Suprapubic skin (tissue), 4 donors: ENCODE data around the gene KCNMB2.

Experiments
- EP300 ChIP-seq: sonication (generic); formaldehyde crosslinking; IDR thresholded peaks from one replicate; pipeline ENCODE4 v1.6.1; 2017; ENCODE audit warnings: antibody characterized with exemption
- POLR2A ChIP-seq, 2 donors: fragments of 450-650 bp; IDR thresholded peaks; one replicate each; pipeline ENCODE4 v1.6.1; 2017; ENCODE audit warnings: antibody characterized with exemption in 2 of 2, mild to moderate bottlenecking in 2 of 2, moderate library complexity in 2 of 2
- POLR2AphosphoS5 ChIP-seq, 3 donors: sonication (generic); formaldehyde crosslinking; IDR thresholded peaks; one replicate each; pipeline ENCODE4 v1.6.1; 2017; ENCODE audit warnings: antibody characterized with exemption in 3 of 3
- TF ChIP-seq, protein P1 (sequence below), 2 donors: fragments of 200-600 bp in 1 of 2; fragments of 450-650 bp in 1 of 2; sonication (generic) in 1 of 2; IDR thresholded peaks; one replicate each; pipeline ENCODE4 v1.5.1; 2016 to 2019; ENCODE audit warnings: antibody characterized with exemption in 2 of 2, mild to moderate bottlenecking in 1 of 2, moderate library complexity in 1 of 2

GRCh38 chr3:178624276-178624675 lies 88.0 kb downstream of the KCNMB2 start:
- TF ChIP-seq POLR2A (IDR thresholded peaks at IDR 0.05) = no peak
- no peak for TF ChIP-seq POLR2AphosphoS5 (IDR thresholded peaks at IDR 0.05)
- no peak for TF ChIP-seq EP300
- TF ChIP-seq, protein P1, sequence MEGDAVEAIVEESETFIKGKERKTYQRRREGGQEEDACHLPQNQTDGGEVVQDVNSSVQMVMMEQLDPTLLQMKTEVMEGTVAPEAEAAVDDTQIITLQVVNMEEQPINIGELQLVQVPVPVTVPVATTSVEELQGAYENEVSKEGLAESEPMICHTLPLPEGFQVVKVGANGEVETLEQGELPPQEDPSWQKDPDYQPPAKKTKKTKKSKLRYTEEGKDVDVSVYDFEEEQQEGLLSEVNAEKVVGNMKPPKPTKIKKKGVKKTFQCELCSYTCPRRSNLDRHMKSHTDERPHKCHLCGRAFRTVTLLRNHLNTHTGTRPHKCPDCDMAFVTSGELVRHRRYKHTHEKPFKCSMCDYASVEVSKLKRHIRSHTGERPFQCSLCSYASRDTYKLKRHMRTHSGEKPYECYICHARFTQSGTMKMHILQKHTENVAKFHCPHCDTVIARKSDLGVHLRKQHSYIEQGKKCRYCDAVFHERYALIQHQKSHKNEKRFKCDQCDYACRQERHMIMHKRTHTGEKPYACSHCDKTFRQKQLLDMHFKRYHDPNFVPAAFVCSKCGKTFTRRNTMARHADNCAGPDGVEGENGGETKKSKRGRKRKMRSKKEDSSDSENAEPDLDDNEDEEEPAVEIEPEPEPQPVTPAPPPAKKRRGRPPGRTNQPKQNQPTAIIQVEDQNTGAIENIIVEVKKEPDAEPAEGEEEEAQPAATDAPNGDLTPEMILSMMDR (IDR thresholded peaks at IDR 0.05) = no peak
